Lung (tissue), 12 donors: ENCODE data around the gene AGBL4. TPM values are rescaled to one million over a fixed set of nuclear protein-coding genes. Genes with fewer than 3 reads are reported as not detected.

Source experiments
- ATAC-seq: fragments of 200-7000 bp; cut with Tn5 transposase; one replicate; pipeline ENCODE4 v1.9.1; 2020; ENCODE audit warnings: moderate number of reproducible peaks; ENCODE audit not compliant: insufficient read depth, low FRiP score
- DNase-seq, 3 donors: peaks; one replicate each; pipeline ENCODE4 v3.0.0-alpha.2; 2013 to 2017
- H3K27ac ChIP-seq, 2 donors: one replicate each; pipeline ENCODE4 v1.5.1; 2013; ENCODE audit warnings: mild to moderate bottlenecking in 2 of 2, moderate library complexity in 2 of 2, control low read depth in 1 of 2, inconsistent platforms in 1 of 2, low read depth in 1 of 2, low read length in 1 of 2
- H3K27me3 ChIP-seq, 3 donors: one replicate each; pipeline ENCODE4 v1.5.1; 2013; ENCODE audit warnings: low read length in 2 of 3; ENCODE audit not compliant: control insufficient read depth in 3 of 3, insufficient read depth in 3 of 3
- H3K36me3 ChIP-seq, 4 donors: one replicate each; pipeline ENCODE4 v1.5.1; 2013; ENCODE audit warnings: low read length in 4 of 4, mild to moderate bottlenecking in 1 of 4, moderate library complexity in 1 of 4; ENCODE audit not compliant: control insufficient read depth in 4 of 4, insufficient read depth in 4 of 4
- H3K4me1 ChIP-seq, 5 donors: one replicate each; pipeline ENCODE4 v1.5.1; 2013; ENCODE audit warnings: low read length in 5 of 5, mild to moderate bottlenecking in 2 of 5, moderate library complexity in 1 of 5; ENCODE audit not compliant: control insufficient read depth in 5 of 5, insufficient read depth in 5 of 5
- H3K4me3 ChIP-seq: one replicate; pipeline ENCODE4 v1.5.1; 2013; ENCODE audit warnings: mild to moderate bottlenecking, control low read depth, moderate library complexity
- H3K9ac ChIP-seq, 2 donors: one replicate each; pipeline ENCODE4 v1.5.1; 2013; ENCODE audit warnings: low read length in 2 of 2, control low read depth in 1 of 2; ENCODE audit not compliant: insufficient read depth in 1 of 2
- H3K9me3 ChIP-seq, 4 donors: one replicate each; pipeline ENCODE4 v1.5.1; 2013; ENCODE audit warnings: low read length in 3 of 4, mild to moderate bottlenecking in 1 of 4, moderate library complexity in 1 of 4; ENCODE audit not compliant: control insufficient read depth in 4 of 4, insufficient read depth in 3 of 4
- WGBS, 2 donors: extraction: QIAGEN DNeasy Blood & Tissue Kit; methylation state at CpG; one replicate each; pipeline ENCODE4 v1.1.7; 2013; 5-methylcytosine and 5-hydroxymethylcytosine counted together
- polyA plus RNA-seq, 2 donors: library from polyadenylated mRNA; stranded (reverse); fragments of 200-250 nt; gene quantifications; one replicate each; pipeline ENCODE4 v1.2.1, GENCODE V29; 2013
- total RNA-seq, 2 donors: library from RNA; depleted of rRNA in 1 of 2; stranded (reverse); fragments of >200 nt in 1 of 2; gene quantifications; one replicate each; pipeline ENCODE4 v1.2.1, GENCODE V29; 2014 to 2021
- TF ChIP-seq, protein P1 (sequence below): IDR thresholded peaks from 2 replicates; pipeline ENCODE4 v1.5.1; 2012; ENCODE audit warnings: mild to moderate bottlenecking; ENCODE audit errors: control extremely low read depth, extremely low read depth
- donor health status: control.
- donor health status: control.
- donor health status: Bipolar disorder and iron deficiency.
- donor health status: healthy.
- donor health status: DM: yes; HTN: yes; CAD: no.

AGBL4 gene
- total and polyA plus RNA-seq, 4 donors = 0.24 to 7.5 (median 2.6) TPM

DNA sequence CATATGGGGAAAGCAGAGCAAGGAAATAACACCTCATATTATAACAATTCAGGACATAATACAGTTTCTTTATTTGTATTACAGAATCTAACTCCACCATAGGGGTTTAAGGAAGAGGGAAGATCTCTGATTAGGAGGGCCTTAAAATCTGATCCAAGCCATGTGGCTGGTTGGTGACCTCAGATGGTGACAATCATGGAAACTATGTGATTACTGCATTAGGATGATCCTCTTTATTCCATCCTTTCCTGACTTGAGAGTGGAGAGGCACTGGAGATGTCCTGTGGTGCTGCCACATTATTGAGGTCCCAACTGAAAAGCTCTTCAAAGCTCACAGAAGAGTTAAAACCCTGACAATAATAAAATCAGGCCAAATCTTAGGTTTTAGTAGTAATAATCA is 1078.9 kb downstream of the AGBL4 start:
- Histone ChIP-seq H3K4me3 (no peak overlapping the region), H3K9ac (no peak overlapping the region), H3K9me3 (no peaks in the 10 kb centered on the region), H3K4me1 (peaks cover 0 to 1% (median 0%) of the 10 kb centered on the region in 5 donors), H3K36me3 (no peaks in the 10 kb centered on the region), H3K27ac (no peak overlapping the region), H3K27me3 (no peaks in the 10 kb centered on the region)
- ATAC-seq = no peak
- DNase-seq = no peak
- TF ChIP-seq, protein P1, sequence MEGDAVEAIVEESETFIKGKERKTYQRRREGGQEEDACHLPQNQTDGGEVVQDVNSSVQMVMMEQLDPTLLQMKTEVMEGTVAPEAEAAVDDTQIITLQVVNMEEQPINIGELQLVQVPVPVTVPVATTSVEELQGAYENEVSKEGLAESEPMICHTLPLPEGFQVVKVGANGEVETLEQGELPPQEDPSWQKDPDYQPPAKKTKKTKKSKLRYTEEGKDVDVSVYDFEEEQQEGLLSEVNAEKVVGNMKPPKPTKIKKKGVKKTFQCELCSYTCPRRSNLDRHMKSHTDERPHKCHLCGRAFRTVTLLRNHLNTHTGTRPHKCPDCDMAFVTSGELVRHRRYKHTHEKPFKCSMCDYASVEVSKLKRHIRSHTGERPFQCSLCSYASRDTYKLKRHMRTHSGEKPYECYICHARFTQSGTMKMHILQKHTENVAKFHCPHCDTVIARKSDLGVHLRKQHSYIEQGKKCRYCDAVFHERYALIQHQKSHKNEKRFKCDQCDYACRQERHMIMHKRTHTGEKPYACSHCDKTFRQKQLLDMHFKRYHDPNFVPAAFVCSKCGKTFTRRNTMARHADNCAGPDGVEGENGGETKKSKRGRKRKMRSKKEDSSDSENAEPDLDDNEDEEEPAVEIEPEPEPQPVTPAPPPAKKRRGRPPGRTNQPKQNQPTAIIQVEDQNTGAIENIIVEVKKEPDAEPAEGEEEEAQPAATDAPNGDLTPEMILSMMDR = no peak

DNA sequence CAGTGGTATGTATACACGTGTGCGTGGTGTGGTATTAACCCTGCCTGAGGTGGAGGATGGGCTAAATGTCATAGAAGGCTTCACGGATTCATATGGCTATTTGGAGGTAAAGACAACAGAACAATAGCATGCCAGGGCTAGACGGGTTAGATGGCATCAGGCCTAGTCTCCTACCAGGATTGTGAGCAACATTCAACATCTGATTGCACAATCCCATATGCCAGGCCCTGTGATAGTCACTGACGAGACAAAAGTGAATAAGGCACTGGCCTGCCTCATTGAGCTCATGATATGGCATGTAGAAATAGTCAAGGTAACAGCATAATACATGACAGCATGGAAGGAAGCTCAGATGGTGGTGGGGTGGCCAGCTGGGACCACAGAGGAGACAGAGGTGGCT is 1079.9 kb downstream of the AGBL4 start:
- TF ChIP-seq, protein P1 = no peak
- Histone ChIP-seq H3K4me1 (peaks cover 0 to 1% (median 0%) of the 10 kb centered on the region in 5 donors), H3K36me3 (no peaks in the 10 kb centered on the region), H3K27me3 (no peaks in the 10 kb centered on the region), H3K9ac (no peak overlapping the region), H3K9me3 (no peaks in the 10 kb centered on the region), H3K27ac (no peak overlapping the region), H3K4me3 (no peak overlapping the region)
- ATAC-seq (no peak), DNase-seq (no peak)
- 86 to 89% methylated on average over 5 of the region's 5 CpGs for WGBS, 2 donors

- H3K36me3 ChIP-seq = no peaks in the 10 kb centered on the region
- WGBS, 2 donors = 92 to 94% methylated on average over 1 of the region's 1 CpG
- H3K9me3 ChIP-seq = no peaks in the 10 kb centered on the region
- H3K27ac ChIP-seq = no peak overlapping the region
- TF ChIP-seq, protein P1 = no peak
- H3K27me3 ChIP-seq = no peaks in the 10 kb centered on the region
- DNase-seq = no peak
- H3K4me3 ChIP-seq = no peak overlapping the region
- ATAC-seq = no peak
- H3K9ac ChIP-seq = no peak overlapping the region
- H3K4me1 ChIP-seq = peaks cover 0 to 1% (median 0%) of the 10 kb centered on the region in 5 donors
Observed at GRCh38 chr1:48943393-48943792, 1080.4 kb downstream of the AGBL4 start.
